B cell (primary cell): Measurements from ENCODE around the gene BOD1. TPM values are rescaled to one million over a fixed set of nuclear protein-coding genes. Genes with fewer than 3 reads are reported as not detected.

Experiments used
- ATAC-seq: fragments of 200-7000 bp; cut with Tn5 transposase; one replicate; pipeline ENCODE4 v1.10.0; 2021; ENCODE audit warnings: low read depth, mild to moderate bottlenecking, moderate number of reproducible peaks, moderate library complexity
- CTCF ChIA-PET: fragments of 350-600 bp; sonication (Branson Sonifier 250); formaldehyde crosslinking; loops from one replicate; lab custom pipeline; 2021; ENCODE audit warnings: antibody characterized with exemption, inconsistent platforms; lab: Charles Lee
- POLR2A ChIA-PET: fragments of 350-600 bp; sonication (Branson Sonifier 250); formaldehyde crosslinking; loops from one replicate; lab custom pipeline; 2021; ENCODE audit warnings: antibody characterized with exemption; lab: Charles Lee
- DNase-seq: peaks from one replicate; pipeline ENCODE4 v3.0.0; 2013
- H2AFZ ChIP-seq: 2 replicates; pipeline ENCODE4 v1.6.1; 2012; ENCODE audit warnings: mild to moderate bottlenecking, low read depth, low read length; ENCODE audit not compliant: insufficient read depth, poor library complexity, severe bottlenecking
- H3K27ac ChIP-seq, 2 donors: 1 replicate in 1 of 2; 2 replicates in 1 of 2; pipeline ENCODE4 v1.5.1; 2012 to 2013; ENCODE audit warnings: low read length in 2 of 2, mild to moderate bottlenecking in 2 of 2, moderate library complexity in 1 of 2
- H3K27me3 ChIP-seq, 4 experiments: fragments of 200-600 bp in 1 of 4; sonication (generic) in 1 of 4; replicated peaks in 1 of 4; 1 replicate in 2 of 4; 2 replicates in 2 of 4; pipeline versions ENCODE4 v1.6.1 to v1.7.0; 2013 to 2016; ENCODE audit warnings: low read length in 3 of 4, mild to moderate bottlenecking in 2 of 4, mixed read lengths in 1 of 4, moderate library complexity in 1 of 4; ENCODE audit not compliant: insufficient read depth in 4 of 4, control insufficient read depth in 3 of 4; ENCODE audit errors: control extremely low read depth in 1 of 4
- H3K36me3 ChIP-seq, 2 experiments: replicated peaks in 1 of 2; 1 replicate in 1 of 2; 2 replicates in 1 of 2; pipeline versions ENCODE4 v1.6.1 to v1.7.1; 2013; ENCODE audit warnings: low read length in 1 of 2; ENCODE audit not compliant: insufficient read depth in 2 of 2, control insufficient read depth in 1 of 2; ENCODE audit errors: control extremely low read depth in 1 of 2, extremely low read depth in 1 of 2
- H3K4me1 ChIP-seq, 2 donors: fragments of 200-600 bp in 1 of 2; sonication (generic) in 1 of 2; 1 replicate in 1 of 2; 2 replicates in 1 of 2; pipeline versions ENCODE4 v1.5.1 to v1.6.1; 2013 to 2017; ENCODE audit warnings: low read length in 2 of 2; ENCODE audit not compliant: control insufficient read depth in 2 of 2, insufficient read depth in 2 of 2
- H3K4me2 ChIP-seq: replicated peaks from 2 replicates; pipeline ENCODE3; 2012; ENCODE audit warnings: mild to moderate bottlenecking, low read depth, low read length; ENCODE audit not compliant: poor library complexity, severe bottlenecking
- H3K4me3 ChIP-seq, 5 experiments: fragments of 200-600 bp in 1 of 5; sonication (generic) in 1 of 5; 1 replicate in 3 of 5; 2 replicates in 2 of 5; pipeline versions ENCODE4 v1.5.1 to v1.7.0; 2011 to 2016; ENCODE audit warnings: low read length in 4 of 5, mild to moderate bottlenecking in 4 of 5, low read depth in 2 of 5, control low read depth in 1 of 5, moderate library complexity in 1 of 5; ENCODE audit not compliant: insufficient read depth in 1 of 5; ENCODE audit errors: control extremely low read depth in 1 of 5, extremely low read depth in 1 of 5
- H3K79me2 ChIP-seq: fragments of 200-600 bp; sonication (generic); one replicate; pipeline ENCODE4 v1.6.0; 2016; ENCODE audit warnings: low read length; ENCODE audit not compliant: control insufficient read depth, insufficient read depth
- H3K9ac ChIP-seq: fragments of 200-600 bp; sonication (generic); 2 replicates; pipeline ENCODE4 v1.6.1; 2017; ENCODE audit warnings: mild to moderate bottlenecking, low read length, moderate library complexity
- H3K9me3 ChIP-seq, 3 donors: one replicate each; pipeline versions ENCODE4 v1.6.1 to v1.7.1; 2013; ENCODE audit warnings: low read length in 2 of 3; ENCODE audit not compliant: control insufficient read depth in 2 of 3, insufficient read depth in 1 of 3; ENCODE audit errors: control extremely low read depth in 1 of 3
- H4K20me1 ChIP-seq: 2 replicates; pipeline ENCODE4 v1.6.0; 2012; ENCODE audit warnings: mild to moderate bottlenecking, low read length; ENCODE audit not compliant: insufficient read depth, control insufficient read depth, poor library complexity, severe bottlenecking
- H3K27ac Mint-ChIP-seq: one replicate; pipeline ENCODE4 v1.8.0; 2021; ENCODE audit warnings: mixed read lengths
- H3K27me3 Mint-ChIP-seq: one replicate; pipeline ENCODE4 v1.8.0; 2021; ENCODE audit warnings: mixed read lengths
- H3K4me1 Mint-ChIP-seq: one replicate; pipeline ENCODE4 v1.8.0; 2021; ENCODE audit warnings: mixed read lengths
- H3K4me3 Mint-ChIP-seq: one replicate; pipeline ENCODE4 v1.8.0; 2021; ENCODE audit warnings: mixed read lengths
- H3K9me3 Mint-ChIP-seq: one replicate; pipeline ENCODE4 v1.8.0; 2022; ENCODE audit warnings: mixed read lengths; ENCODE audit not compliant: insufficient read depth
- EZH2 ChIP-seq: IDR thresholded peaks from 2 replicates; pipeline ENCODE4 v1.6.1; 2012; ENCODE audit warnings: borderline replicate concordance, low read depth, mild to moderate bottlenecking, moderate library complexity, low read length; ENCODE audit not compliant: insufficient read depth, poor library complexity, severe bottlenecking
- WGBS: methylation state at CpG from one replicate; pipeline ENCODE4 v1.1.5; 2013; ENCODE audit warnings: missing lambda C conversion rate; ENCODE audit not compliant: insufficient coverage; 5-methylcytosine and 5-hydroxymethylcytosine counted together
- intact Hi-C: fragments of 100-400 bp; cut with micrococcal nuclease; formaldehyde crosslinking; loops from one replicate; pipeline ENCODE4 v1.10.0; 2022
- polyA plus RNA-seq: library from polyadenylated mRNA; depleted of rRNA; stranded (reverse); fragments of >200 nt; gene quantifications from 2 replicates; pipeline ENCODE4 v1.2.3, GENCODE V29; 2012
- total RNA-seq, 2 donors: library from RNA; stranded (reverse); fragments of 120-200 nt in 1 of 2; gene quantifications; 1 replicate in 1 of 2; 2 replicates in 1 of 2; pipeline versions ENCODE4 v1.2.3 to v1.2.4, GENCODE V29; 2013 to 2022
- TF ChIP-seq, protein P1 (sequence below): fragments of 200-600 bp; IDR thresholded peaks from one replicate; pipeline ENCODE4 v1.8.0; 2022; ENCODE audit warnings: antibody characterized with exemption, mild to moderate bottlenecking

The BOD1 gene
- total and polyA plus RNA-seq, 2 donors (not counting 1 experiment from before 2014, with no cell fraction given): 15.1 to 34.7 TPM

DNA sequence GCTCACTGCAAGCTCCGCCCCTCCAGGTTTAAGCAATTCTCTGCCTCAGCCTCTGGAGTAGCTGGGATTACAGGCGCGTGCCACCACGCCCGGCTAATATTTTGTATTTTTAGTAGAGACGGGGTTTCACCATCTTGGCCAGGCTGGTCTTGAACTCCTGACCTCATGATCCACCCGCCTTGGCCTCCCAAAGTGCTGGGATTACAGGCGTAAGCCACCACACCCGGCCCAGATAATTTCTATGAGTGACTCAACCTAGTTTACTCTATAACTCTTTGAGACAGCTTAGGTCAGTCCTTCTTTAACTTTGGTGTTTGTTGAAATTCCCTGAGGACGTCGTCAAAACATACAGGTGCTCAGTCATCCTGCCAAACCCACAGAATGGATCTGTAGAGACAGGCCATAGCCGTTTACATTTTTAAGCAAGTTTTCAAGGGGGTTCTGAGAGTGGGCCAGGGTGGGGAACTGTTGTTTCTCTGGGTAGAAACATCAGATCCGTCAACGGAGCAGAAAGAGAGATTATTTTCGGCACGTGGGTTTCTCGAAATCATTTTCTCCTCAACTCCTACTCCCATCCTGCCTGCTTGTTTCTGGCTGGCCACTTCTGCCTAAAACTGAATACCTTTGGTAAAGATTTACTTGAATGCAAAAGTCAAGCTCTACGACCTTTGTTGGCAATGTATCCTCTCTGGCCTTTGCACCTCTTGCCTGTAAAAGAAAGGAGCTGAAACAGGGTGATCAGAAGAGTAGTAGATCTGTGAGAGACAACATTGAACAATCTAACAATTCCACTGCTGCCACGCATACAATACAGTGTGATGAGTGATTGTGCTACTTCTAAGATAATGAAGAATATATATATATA lies 6.0 kb upstream of the BOD1 start:
- WGBS: 88% methylated on average over 3 of the region's 19 CpGs
- POLR2A ChIA-PET: interaction anchor here (0.9 kb wide), 1 partner anchor 299 kb away, joined by 5 read pairs; no protein-coding TSS in a partner anchor

More for the DNA sequence above, 6.0 kb upstream of the BOD1 start:
- CTCF ChIA-PET: interaction anchor here (0.6 to 12.6 kb wide), 5 partner anchors 131 to 351 kb away, joined by 3 to 201 read pairs (median 8); no protein-coding TSS in a partner anchor
- Histone ChIP-seq H3K36me3 (no peaks in the 10 kb centered on the region), H3K9ac (no peak overlapping the region), H3K9me3 (no peaks in the 10 kb centered on the region), H2AFZ (no peak overlapping the region), H4K20me1 (no peaks in the 10 kb centered on the region), H3K4me3 (no peak overlapping the region), H3K4me2 (no peak overlapping the region), H3K79me2 (peaks cover 3% of the 10 kb centered on the region), H3K27me3 (no peaks in the 10 kb centered on the region), H3K27ac (no peak overlapping the region), H3K4me1 (peaks cover 7 to 12% of the 10 kb centered on the region in 2 donors)
- Mint-ChIP-seq H3K27me3 (no peaks in the 10 kb centered on the region), H3K9me3 (no peaks in the 10 kb centered on the region), H3K4me3 (no peak overlapping the region), H3K27ac (no peak overlapping the region), H3K4me1 (peaks cover 20% of the 10 kb centered on the region)
- ATAC-seq (no peak), DNase-seq (no peak)
- intact Hi-C loops: no loop called here
- no peak for TF ChIP-seq EZH2
- TF ChIP-seq, protein P1, sequence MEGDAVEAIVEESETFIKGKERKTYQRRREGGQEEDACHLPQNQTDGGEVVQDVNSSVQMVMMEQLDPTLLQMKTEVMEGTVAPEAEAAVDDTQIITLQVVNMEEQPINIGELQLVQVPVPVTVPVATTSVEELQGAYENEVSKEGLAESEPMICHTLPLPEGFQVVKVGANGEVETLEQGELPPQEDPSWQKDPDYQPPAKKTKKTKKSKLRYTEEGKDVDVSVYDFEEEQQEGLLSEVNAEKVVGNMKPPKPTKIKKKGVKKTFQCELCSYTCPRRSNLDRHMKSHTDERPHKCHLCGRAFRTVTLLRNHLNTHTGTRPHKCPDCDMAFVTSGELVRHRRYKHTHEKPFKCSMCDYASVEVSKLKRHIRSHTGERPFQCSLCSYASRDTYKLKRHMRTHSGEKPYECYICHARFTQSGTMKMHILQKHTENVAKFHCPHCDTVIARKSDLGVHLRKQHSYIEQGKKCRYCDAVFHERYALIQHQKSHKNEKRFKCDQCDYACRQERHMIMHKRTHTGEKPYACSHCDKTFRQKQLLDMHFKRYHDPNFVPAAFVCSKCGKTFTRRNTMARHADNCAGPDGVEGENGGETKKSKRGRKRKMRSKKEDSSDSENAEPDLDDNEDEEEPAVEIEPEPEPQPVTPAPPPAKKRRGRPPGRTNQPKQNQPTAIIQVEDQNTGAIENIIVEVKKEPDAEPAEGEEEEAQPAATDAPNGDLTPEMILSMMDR: no peak
